HFF-Myc (cell line): ENCODE data around the gene NUP205.

ENCODE experiments used
- DNase-seq: peaks from one replicate; pipeline ENCODE4 v3.0.0-alpha.2; 2011; ENCODE audit warnings: low read depth; ENCODE audit errors: extremely low read depth
- H3K4me3 ChIP-seq: replicated peaks from 2 replicates; pipeline ENCODE4 v1.5.1; 2011; ENCODE audit warnings: low read depth, mild to moderate bottlenecking, control low read depth, low read length
- TF ChIP-seq, protein P1 (sequence below): IDR thresholded peaks from 2 replicates; pipeline ENCODE4 v1.5.1; 2012; ENCODE audit warnings: mild to moderate bottlenecking, low read depth, low read length, control low read depth; ENCODE audit errors: missing control alignments

NUP205 gene

GRCh38 chr7:135682191-135682590 is 124.5 kb downstream of the NUP205 start:
- TF ChIP-seq, protein P1, sequence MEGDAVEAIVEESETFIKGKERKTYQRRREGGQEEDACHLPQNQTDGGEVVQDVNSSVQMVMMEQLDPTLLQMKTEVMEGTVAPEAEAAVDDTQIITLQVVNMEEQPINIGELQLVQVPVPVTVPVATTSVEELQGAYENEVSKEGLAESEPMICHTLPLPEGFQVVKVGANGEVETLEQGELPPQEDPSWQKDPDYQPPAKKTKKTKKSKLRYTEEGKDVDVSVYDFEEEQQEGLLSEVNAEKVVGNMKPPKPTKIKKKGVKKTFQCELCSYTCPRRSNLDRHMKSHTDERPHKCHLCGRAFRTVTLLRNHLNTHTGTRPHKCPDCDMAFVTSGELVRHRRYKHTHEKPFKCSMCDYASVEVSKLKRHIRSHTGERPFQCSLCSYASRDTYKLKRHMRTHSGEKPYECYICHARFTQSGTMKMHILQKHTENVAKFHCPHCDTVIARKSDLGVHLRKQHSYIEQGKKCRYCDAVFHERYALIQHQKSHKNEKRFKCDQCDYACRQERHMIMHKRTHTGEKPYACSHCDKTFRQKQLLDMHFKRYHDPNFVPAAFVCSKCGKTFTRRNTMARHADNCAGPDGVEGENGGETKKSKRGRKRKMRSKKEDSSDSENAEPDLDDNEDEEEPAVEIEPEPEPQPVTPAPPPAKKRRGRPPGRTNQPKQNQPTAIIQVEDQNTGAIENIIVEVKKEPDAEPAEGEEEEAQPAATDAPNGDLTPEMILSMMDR = no peak
- no peak for DNase-seq
- no peak overlapping the region for H3K4me3 ChIP-seq

GRCh38 chr7:135683609-135684008 is 125.9 kb downstream of the NUP205 start:
- TF ChIP-seq, protein P1 = no peak
- no peak for DNase-seq
- no peak overlapping the region for H3K4me3 ChIP-seq

GRCh38 chr7:135684136-135684535 is 126.4 kb downstream of the NUP205 start:
- TF ChIP-seq, protein P1 = no peak
- no peak overlapping the region for H3K4me3 ChIP-seq
- no peak for DNase-seq

DNA sequence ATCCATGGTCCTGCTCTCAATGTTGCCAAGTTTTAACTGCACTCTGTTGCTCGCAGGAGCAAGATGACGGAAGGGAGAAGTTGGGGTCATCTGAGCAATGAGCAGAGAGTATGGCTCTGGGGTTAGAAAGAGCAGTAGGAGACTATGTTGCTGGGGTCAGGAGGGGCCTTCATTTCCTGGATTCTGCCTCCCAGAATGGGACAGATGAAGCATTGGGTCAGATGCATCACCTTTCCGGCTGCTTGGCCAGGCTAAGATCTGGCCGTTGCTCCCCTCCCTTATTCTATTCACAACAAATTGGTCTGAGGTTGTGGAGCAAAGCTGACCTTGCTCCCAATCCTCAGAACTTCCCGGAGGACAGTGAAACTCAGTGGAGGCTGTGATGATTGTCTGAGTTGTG is 127.0 kb downstream of the NUP205 start:
- TF ChIP-seq, protein P1 = no peak
- DNase-seq = no peak
- no peak overlapping the region for H3K4me3 ChIP-seq

DNA sequence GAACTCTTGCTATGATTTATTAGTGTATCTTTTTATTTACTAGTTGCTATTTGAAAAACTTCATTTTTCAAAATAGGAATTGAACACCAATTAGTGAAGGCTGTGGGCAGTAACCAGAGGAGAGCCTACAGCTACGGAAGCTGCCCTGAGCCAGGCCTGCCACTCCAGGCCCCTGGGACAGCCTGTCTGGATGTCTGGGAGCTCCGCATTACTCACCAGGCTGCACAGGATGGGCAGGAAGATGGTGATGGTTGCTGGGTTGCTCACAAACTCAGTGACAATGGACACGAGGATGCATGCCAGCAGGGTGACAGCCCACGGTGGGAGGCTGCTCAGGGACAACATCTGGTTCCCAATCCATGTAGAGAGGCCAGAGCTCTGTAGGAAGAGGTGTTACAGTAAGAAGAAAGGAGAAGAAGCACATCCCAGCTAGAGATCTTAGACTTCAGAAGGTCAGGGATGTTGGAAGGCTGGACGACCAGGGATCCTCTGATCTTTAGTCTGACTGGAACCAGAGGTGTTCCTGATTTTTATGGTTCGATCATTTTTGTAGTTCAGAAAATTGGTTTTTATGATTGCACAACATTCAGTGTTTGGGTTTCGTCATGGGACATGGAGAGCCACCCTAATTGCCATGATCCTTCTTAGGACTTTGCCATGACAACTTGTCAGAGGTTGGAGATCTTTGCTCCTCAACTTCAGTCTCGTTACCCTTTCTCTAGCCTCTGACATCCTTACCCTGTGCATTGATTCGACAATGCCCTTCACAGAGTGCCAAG is 127.8 kb downstream of the NUP205 start:
- H3K4me3 ChIP-seq = no peak overlapping the region
- no peak for DNase-seq
- TF ChIP-seq, protein P1 = no peak

DNA sequence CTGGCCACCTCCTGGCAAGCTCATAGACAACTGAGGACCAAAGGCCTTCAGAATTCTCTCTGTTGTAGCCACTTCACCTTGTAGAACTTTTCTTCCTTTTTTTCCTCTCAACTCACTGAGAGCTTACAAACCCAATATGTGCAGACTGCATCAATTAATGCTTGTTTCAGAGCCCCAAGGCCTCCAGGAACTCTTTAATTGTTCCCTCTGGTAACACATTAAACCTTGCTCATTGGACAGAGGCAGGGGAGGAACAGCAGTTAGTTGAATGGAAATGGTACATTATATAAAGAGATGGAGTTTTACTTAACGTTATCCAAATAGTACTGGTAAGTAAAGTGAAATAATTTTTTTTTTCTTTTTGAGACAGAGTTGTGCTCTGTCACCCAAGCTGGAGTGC is 129.7 kb downstream of the NUP205 start:
- TF ChIP-seq, protein P1 = no peak
- no peak for DNase-seq
- H3K4me3 ChIP-seq = no peak overlapping the region

- H3K4me3 ChIP-seq = no peak overlapping the region
- no peak for DNase-seq
- TF ChIP-seq, protein P1 = no peak
Observed at GRCh38 chr7:135690566-135690965, 132.8 kb downstream of the NUP205 start.
